ENCODE data around the gene ERBB2.
"Not testable (repeated sequence)": the region's sequence is repeated elsewhere in the genome, so short reads cannot be mapped to it uniquely, and the experiment has no call there.

The ERBB2 gene

GRCh38 chr17:39705786-39706348, 6.0 kb downstream of the ERBB2 start:
- no peak for DNase-seq

GRCh38 chr17:39706383-39706782, 6.5 kb downstream of the ERBB2 start:
- no peak for DNase-seq

- no peak for DNase-seq
Observed at GRCh38 chr17:39706921-39707337, 7.1 kb downstream of the ERBB2 start.

- DNase-seq, result no peak
Observed at GRCh38 chr17:39709319-39709997, 9.6 kb downstream of the ERBB2 start.

- DNase-seq, result no peak
Observed at GRCh38 chr17:39709998-39710964, 10.4 kb downstream of the ERBB2 start.

GRCh38 chr17:39711071-39711470, 11.2 kb downstream of the ERBB2 start:
- not testable (repeated sequence) for DNase-seq

- no peak for DNase-seq
Observed at GRCh38 chr17:39711851-39712250, 12.0 kb downstream of the ERBB2 start.

- DNase-seq, result no peak
Observed at GRCh38 chr17:39714234-39714633, 14.4 kb downstream of the ERBB2 start.

GRCh38 chr17:39715375-39716072, 15.7 kb downstream of the ERBB2 start:
- no peak for DNase-seq

GRCh38 chr17:39716073-39716818, 16.4 kb downstream of the ERBB2 start:
- DNase-seq, result no peak

GRCh38 chr17:39716879-39717536, 17.1 kb downstream of the ERBB2 start:
- no peak for DNase-seq

GRCh38 chr17:39717660-39718059, 17.8 kb downstream of the ERBB2 start:
- no peak for DNase-seq

- DNase-seq, result no peak
Observed at GRCh38 chr17:39719563-39720355, 19.9 kb downstream of the ERBB2 start.

- DNase-seq, result no peak
Observed at GRCh38 chr17:39722104-39722503, 22.2 kb downstream of the ERBB2 start.

- no peak for DNase-seq
Observed at GRCh38 chr17:39722965-39723848, 23.3 kb downstream of the ERBB2 start.

GRCh38 chr17:39724731-39725130, 24.9 kb downstream of the ERBB2 start:
- no peak for DNase-seq

- not testable (repeated sequence) for DNase-seq
Observed at GRCh38 chr17:39725923-39726322, 26.1 kb downstream of the ERBB2 start.

- DNase-seq, result no peak
Observed at GRCh38 chr17:39726617-39727016, 26.8 kb downstream of the ERBB2 start.

GRCh38 chr17:39727556-39727955, 27.7 kb downstream of the ERBB2 start:
- no peak for DNase-seq
